Islet precursor cell (in vitro differentiated cells): ENCODE data around the gene BMP6.
"Not testable (repeated sequence)": the region's sequence is repeated elsewhere in the genome, so short reads cannot be mapped to it uniquely, and the experiment has no call there.

Source experiments
- DNase-seq: peaks from one replicate; pipeline ENCODE4 v3.0.0-alpha.2; 2018

Gene BMP6

DNA sequence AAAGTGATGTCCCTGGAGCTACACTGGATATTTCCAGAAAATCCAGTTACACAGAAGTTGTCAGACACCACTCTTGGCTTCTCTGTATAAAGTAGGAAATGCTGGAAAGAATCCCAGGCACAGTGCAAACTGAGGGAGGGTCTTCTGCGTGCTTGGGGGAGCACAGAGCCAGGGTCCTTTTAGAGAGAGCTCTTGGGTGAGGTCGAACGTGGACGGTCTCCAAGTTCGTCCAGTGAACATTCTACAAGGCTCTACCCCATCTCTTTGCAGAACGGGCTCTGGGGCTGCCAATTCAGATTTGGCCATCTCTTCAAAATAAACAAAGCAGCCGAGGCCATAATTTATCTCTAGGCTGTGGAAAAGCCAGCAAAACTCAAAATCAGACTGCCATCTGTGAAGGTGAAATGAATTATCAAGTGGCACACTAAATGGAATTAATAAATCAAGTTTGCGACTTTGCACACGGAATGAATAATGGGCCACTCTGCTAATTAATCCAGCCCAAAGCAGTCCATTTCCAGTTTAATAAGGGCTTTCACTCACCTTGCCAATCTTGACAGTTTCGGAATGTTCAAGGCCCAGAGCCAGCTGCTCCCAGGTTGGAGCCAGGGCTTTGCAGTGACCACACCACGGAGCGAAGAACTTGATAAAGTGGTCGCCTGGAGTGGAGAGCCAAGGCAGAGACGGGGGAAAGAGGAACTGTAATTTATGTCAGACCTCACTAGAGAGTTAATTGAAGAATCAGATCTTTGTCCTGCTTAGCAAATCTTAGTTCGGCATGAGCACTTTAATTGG, 165.4 kb downstream of the BMP6 start:
- no peak for DNase-seq

DNA sequence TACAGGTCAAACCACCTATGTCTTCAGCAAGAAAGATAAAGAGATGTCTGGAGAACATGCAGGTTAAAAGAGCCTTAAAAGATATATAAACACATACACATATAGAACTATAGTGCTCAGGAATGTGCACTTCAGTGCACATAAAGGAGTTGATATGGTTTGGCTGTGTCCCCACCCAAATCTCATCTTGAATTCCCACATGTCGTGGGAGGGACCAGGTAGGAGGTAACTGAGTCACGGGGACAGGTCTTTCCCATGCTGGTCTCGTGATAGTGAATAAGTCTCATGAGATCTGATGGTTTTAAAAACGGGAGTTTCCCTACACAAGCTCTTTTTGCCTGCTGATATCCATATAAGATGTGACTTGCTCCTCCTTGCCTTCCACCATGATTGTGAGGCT, 166.5 kb downstream of the BMP6 start:
- DNase-seq, result not testable (repeated sequence)

DNA sequence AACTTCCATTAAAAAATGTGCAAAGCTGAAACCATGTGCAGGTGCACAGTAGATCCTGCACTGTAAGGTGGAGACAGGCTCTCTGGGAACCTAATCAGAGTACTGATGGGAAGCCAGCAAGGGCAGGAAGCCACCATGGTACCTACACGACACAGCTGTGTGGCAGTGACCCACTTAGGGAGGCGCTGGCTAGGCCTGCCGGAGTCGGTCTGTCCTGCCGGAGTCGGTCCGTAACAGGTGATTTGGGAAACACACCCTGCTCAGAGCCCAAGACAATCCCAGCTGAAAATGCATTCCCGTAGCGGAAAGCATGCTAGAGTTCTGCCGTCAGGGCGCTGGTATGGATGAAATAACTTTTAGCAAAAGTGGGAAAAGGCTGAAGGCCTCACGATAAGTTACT, 167.4 kb downstream of the BMP6 start:
- no peak for DNase-seq

DNA sequence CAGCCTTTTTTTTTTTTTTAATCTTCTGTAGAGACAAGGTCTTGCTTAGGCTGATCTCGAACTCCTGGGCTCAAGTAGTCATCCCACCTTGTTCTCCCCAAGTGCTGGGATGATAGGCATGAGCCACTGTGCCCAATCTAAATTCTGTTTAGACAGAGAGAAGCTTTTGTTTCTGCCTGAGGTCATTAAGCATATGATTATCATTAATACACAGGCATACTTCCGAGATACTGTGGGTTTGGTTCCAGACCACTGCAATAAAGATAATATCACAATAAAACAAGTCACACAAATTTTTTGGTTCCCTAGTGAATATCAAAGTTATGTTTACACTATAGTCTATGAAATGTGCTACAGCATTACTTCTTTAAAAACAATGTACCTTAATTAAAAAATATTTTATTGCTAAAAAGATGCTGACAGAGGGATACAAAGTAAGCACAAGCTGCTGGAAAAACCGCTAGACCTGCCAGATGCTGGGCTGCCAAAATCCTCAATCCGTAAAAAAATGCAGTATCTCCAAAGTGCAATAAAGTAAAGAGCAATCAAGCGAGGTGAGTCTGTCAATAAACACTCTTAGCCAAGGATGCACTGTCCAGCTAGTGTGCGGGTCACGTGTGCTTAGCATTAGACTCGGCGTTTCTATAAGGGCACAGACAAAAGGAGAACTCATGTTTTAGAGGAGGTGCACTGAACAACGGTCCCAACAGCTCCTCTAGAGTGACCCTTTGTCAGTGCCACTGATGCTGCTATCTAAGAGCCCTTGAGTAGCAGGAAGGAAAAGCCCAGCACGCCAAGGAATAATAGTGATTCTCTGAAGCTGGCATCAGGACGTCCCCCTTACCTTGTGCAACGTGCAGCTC, 168.6 kb downstream of the BMP6 start:
- DNase-seq, result no peak

DNA sequence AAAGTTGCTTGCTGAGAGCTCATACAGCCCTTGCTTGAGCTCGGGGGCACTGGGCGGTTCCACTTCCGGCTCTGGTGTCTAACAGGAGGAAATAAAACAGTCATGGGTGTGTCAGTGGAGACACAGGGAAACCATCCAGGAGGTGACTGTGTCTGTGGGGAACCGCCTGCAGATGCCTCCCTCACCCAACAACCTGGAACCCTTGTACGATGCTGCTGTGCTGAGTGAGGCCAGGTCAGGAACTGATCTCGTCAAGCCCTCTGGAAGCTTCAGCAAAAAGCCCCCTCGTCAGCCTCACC, 169.2 kb downstream of the BMP6 start:
- DNase-seq, result no peak

DNA sequence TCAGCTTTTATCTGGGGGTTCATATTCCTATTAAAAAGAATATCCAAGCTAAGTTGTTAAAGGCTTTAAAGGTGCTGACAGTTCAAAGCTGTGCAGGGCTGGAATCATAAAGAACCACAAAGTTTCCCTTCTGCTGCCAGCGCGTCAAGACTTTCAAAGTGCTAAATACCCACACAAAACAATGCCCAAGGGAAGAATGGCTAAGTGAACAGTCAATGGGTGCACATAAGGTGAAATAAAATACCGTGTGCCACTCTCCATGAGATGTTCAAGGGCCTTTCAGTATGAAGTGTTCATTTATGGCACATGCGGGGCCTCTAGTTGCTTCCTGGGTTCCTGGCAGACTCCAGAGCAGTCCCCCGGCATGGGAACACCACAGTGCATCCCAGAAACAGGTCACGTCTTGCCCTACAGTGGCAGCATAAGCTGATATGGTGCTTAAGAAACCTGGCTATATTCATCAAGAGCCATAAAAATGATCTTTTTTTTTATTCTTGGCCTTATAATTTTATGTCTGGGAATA, 170.6 kb downstream of the BMP6 start:
- DNase-seq, result no peak

DNA sequence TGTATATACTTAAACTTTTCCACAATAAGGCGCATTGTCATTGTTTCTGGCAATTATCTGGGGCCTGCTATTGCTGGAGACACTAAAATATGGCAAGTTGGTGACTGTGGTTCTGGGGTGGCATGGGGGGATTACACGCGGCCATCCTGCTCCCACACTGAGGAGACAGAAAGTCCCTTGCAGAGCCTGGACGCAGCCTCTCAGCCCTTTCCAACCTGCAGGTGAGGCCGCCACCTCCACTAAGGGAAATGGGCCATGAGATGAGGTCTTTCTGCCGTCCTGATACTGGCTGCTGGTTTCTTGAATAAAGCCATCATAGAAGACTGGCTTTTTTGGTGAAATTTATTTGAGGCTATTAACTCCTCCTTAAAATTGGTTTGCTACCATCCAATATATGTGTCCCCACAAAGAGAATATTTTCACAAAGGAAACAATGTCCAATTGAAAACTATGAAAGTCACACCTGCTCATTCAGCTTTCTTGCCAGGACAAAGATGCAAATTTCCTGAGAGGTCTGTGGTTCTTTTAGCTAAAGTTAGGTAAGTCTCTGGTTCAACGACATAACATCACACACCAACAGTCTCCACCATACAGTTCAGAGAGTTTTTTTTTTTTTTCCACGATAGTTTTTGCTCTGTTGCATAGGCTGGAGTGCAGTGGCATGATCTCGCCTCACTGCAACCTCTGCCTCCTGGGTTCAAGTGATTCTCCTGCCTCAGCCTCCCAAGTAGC, 171.7 kb downstream of the BMP6 start:
- no peak for DNase-seq

DNA sequence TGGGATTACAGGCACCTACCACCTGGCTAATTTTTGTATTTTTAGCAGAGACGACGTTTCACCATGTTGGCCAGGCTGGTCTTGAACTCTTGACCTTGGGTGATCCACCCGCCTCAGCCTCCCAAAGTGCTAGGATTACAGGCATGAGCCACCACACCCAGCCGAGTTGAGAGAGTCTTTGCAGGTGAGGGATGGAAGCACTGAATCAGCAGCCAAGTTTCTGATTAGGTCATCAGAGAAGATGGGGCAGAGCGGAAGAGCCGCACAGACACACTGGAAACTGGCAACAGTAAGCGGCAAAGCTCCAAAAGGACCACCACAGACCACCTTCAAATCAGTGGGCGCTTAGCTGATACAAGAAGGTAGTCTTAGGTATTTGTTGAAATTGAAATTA, 172.3 kb downstream of the BMP6 start:
- DNase-seq, result not testable (repeated sequence)

DNA sequence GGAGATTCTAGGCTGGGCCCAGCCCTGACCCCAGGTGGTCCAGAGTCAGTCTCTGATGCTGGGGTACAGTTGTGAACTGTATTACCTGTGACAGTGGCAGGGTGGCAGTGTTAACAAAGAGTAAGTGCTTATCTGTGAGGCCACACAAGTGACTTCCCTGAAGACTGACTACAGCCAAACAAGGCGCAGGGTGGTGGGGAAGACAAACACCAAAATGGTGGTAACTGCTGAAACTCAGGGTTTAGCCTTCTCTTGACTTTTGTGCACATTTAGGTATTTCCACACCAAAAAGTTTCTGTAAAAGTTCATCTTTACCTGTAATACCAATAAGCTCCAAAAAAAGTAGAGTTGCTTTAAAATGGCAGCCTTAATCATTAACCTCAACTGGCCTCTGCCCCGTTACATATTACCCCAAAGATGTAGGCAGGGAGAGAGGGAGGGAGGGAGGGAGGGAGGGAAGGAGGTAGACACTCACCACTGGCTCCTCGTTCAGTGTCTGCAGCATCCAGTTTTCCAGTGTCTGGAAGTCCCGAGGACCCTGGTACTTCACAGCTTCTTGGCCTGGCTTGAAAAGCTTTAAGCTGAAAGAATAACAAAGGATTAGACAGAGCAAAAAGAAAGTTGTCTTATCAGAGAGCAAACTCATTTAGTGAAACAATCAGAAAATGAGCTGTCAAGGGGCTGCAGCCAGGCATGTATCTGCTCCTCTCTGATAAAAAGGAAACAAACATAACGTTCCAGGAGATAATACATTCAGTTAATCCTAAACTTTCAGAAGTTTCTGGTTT, 173.4 kb downstream of the BMP6 start:
- no peak for DNase-seq

DNA sequence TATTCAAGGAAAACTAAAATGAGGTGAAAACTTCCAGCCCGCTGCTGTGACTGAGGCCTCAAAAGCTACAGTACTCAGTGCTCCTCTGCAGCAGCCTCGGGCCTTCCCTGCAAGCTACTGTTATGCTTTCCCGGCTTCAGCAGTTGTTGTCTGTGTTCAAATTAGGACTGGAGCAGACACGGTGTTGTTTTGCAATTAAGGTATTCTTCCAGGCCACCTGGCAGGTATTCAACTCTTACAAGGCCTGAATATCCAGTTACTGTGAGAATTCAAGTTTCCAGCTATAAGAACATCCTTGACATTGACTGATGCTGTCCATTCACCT, 174.0 kb downstream of the BMP6 start:
- no peak for DNase-seq

DNA sequence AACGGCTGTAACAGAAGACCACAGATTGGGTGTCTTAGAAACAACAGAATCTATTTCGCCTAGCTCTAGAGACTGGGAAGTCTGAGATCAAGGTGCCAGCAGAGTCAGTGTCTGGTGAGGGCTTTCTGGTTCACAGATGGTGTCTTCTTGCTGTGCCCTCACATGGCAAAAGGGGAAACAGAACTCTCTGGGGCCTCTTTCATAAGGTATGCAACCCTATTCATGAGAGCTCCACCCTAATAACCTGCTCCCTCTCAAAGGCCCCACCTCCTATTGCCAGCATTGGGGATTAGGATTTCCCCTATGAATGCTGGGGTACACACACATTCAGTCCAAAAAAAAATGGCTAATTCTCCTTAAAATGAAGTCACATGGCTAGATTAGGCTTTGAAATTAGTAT, 174.7 kb downstream of the BMP6 start:
- DNase-seq, result no peak

DNA sequence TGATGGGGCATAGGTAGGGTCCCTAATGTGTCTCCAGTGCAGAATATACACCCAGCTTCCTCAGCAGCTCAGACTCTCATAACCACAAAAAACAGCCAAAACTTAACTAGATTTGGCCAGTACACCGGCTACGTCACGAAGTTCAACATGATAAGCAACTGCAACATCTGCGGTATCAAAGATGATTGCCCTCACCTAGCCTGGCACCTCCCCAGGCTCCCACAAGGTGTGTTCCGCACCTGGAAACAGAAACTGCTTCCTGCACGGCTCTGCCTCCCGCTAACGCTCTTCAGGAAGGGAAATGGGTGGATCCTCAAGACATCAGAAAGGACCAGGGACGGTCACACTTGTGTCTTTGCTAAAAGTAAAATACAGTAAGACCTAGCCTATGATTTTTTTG, 175.2 kb downstream of the BMP6 start:
- no peak for DNase-seq

DNA sequence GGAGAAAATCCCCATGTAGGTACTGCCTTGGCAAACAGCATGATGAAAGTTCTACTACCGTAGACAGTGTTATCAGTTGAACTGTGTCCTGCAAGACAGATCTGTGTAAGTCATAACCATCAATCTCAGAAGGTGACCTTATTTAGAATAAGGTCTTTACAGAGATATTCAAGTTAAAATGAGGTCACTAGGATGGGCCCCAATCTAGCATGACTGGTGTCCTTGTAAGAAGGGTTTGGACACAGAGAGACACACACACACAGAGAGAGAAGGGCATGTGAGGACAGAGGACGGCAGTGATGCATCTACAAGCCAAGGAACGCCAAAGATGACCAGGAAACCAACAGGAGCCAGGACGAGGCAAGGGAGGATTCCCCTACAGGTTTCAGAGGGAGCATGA, 175.9 kb downstream of the BMP6 start:
- no peak for DNase-seq

DNA sequence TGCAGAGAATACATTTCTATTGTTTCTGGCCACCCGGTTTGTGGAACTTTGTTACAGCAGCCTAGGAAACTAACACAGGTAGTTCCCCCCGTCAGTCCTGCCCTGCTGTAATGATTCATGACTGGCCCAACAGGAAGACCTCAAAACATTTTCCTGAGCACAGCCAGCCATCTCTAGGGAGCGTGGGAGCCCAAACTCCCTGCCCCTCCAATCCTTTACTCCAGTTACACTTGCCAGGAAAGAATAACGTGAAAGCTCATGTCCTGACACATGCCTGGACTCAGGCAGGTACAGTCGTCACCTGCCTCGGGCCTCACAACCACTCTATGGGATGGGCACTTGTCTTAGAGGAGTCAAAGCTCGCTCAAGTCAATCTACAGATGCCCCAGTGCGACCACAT, 176.3 kb downstream of the BMP6 start:
- no peak for DNase-seq

DNA sequence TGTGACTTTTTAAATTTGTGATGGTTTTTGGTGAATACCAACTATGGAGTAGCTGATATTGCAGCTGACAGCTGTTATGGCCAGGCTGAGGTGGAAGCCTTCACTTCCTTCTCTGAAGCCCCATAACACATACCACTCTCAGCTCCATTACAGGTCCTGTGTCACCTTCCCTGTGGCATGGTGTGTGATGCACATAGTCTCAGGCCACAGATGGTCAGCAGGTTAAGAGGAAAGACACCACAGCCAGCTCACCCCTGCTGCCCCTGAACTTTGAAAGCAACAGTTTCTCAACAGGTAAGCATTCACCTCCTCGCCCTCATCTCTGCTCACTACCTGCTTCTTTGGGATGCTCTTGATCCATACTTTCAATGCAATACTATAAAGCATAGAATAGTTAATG, 177.0 kb downstream of the BMP6 start:
- DNase-seq, result no peak

DNA sequence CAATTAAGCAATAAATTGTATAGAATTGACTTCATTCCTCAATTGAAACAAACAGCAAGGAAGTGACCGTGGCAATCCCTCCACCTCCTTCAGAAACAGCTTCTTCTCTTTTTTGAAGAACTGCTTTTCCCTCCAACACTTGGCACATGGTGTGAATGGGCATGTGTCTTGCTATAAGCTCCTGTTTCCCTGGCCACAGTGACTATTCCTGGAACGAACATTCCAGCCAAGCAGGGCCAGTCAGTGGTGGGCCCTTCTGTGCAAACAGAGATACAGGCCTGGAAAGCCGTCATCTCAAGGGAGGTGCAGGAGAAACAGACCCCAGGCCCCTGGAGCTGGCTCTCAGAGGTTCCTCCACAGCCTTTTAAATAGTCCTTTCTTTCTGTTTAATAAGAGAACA, 177.8 kb downstream of the BMP6 start:
- no peak for DNase-seq

DNA sequence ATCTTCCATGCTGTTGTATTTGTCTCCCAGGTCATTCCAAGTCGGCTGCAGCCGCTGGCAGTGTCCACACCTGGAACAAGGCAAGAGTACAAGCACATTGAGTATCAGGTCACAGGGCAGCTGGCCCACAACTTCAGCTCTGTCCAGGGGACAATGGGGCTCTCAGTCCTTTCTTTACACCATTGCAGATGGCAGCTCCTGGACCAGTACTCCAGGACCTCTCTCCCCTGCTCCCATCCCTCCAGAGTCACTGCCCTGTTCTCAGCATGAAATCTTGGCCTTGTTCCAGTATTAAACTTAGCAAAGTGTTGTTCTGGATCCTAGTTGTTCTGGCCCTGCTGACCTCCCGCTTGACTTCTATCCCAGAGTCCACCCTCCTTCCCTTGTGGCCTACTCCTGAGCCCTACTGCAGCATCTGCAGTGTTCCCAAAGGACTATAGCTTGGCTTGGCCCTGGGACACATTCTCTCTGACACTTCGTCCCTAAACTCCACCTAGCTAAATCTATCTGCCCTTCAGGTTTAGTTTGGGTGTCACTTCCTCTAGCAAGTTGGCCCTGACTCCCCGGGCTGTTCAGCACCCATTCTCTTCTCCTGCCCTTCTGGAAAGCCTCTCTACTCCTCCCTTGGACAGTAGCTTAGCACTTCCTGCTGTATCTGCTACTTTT, 178.9 kb downstream of the BMP6 start:
- peak; percentile 32 for DNase-seq

DNA sequence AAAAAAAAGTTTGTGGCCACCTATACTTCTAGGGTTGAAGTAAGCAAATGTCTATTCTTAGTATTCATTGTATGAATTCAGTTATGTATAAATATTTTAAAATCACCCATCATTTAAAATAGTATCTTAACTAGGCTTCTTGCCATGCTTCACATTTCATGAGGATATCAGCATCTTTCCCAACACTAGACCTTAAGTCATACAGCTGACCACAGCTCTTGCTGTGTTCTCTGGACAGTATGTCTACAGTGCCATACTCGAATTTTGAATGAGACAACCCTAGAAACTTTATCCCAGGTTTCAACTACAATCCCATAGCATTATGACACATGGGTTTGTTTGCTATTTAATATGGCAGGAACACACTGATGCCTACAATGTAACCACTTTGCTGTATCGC, 179.5 kb downstream of the BMP6 start:
- DNase-seq, result no peak

DNA sequence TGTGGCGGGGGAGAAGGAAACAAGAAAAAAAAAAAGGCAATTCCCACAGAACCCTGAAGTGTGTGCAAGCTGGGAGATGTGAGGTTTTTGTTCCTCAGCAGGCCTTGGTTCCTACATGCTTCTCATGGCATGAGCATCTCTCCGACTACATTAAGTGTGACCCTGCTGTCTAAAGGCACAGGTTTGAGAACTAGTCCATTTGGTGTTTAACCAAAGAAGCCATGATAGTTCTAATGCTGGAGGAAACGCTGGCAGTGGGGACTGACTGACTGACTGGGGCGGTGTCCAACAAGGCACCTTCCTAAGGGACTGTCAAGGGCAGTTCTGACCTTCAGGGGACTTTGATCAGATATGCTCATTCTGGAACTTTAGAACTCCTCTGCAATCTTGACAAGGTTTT, 180.8 kb downstream of the BMP6 start:
- DNase-seq, result peak; percentile 19

DNA sequence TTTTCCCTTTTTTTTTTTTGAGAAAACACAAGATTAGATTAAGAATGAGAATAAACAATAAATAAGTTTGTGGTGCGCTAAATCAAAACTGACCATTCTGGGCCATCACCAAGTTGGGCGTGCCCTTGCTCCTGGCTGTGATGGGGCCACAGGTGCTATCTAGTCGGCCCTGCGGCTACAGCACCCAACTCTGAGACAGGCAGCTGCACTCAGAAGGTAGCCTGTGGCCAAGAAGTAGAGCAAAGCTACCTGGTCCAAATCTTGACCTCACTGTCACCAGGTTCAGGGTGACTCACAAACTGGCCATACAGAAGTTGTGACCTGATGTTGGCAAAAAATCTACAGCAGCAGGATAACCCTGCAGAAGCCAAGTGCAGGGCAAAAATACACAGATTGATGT, 181.3 kb downstream of the BMP6 start:
- peak; percentile 11 for DNase-seq

DNA sequence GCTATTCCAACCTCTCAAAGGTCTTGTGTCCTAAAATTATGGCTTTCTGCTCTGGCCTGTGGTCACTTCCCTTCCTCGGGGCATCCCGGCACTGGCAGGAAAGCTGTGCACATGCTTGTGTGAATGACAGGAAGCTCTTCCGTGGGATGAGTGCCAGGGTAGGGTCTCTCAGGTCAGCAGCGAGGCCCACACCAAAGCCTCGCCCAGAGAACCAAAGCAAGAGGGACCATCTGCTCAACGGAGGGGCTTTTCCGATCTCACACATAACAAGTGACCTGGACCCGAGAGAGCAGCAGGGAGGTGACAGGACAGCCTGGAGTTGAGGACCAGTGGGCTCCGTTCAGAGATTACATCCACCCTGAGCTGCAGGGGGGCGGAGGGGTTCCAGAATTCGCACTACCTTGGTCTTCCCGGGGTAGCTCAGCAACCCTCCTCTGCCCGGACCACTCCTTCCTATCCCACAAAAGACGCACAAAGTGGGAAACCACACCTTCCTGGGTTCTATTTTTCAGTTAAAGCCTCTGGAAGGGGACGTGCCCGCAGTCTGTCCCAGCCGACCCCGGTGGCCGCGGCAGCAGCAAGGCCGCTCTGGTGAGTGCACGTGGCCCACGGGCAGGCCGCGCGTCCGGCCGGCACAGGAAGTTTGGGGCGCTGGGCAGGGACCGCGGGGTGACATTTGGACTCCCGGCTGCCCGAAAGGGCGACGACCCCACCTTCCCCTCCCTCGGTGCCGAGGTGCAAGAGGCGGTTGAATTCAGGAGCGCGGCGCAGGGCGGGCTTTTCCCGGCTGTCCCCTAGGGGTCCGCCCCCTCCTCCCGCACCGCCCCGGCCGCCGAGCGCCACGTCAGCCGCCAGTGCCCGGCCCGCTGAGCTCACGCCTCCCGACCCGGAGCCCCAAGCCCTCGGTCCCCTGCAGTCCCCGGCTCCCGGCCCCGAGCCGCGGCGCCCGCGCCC, 183.7 kb downstream of the BMP6 start:
- peak; percentile 74 for DNase-seq
